ENCODE measurements around the gene HEATR3.

The HEATR3 gene

GRCh38 chr16:50058091-50058771 is 7.5 kb upstream of the HEATR3 start:
- no peak for DNase-seq

DNA sequence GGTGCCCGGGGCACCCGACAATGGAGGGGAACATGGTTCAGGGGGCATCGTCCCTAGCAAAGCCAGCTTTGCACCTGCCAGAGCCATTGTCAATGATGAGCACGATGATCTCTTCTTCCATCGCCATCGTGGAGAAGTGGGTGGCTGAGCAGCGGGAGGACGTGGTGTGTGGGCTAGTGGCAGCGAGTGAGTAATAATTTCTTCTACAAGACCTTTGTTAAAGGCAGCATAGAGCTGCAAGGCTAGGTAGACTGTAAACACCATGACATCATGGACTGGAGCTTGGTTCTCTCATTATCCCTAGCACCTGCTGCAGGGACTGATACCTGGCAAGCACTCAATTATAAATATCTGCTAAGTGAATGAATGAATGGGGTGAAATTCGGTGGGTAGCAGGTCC is 6.7 kb upstream of the HEATR3 start:
- DNase-seq = no peak

- DNase-seq = no peak
Measured at GRCh38 chr16:50059669-50060068, 6.1 kb upstream of the HEATR3 start.

GRCh38 chr16:50061326-50061725 is 4.4 kb upstream of the HEATR3 start:
- DNase-seq = no peak

- DNase-seq = no peak
Measured at GRCh38 chr16:50065241-50065623, 538 bp upstream of the HEATR3 start.

GRCh38 chr16:50066482-50067289 is 916 bp downstream of the HEATR3 start:
- DNase-seq = no peak

DNA sequence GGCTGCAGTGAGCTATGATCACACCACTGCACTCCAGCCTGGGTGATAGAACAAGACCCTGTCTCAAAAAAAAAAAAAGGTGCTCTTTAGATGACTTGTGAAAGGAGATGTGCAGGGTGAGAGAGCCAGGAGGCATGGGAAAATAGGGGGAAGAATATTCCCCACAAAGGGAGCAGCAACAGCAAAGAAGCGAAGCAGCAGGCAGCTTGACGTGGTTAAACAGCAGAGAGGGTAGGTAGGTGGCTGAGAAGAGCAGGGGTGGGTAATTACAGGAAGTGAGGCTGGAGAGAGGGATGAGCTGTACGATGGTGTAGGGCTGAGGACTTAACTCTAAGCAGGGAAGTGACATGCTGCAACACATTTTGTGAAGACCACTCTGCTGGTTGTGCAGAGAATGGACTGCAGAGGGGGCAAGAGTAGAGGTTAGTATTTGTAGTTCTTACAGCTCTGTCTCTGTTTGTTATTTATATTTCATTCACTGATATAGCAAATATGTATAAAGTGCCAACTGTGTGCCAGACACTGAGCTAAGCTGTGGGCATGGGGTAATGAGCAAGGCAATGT is 1.6 kb downstream of the HEATR3 start:
- peak; percentile 20 for DNase-seq

- no peak for DNase-seq
Measured at GRCh38 chr16:50068550-50068949, 2.8 kb downstream of the HEATR3 start.

DNA sequence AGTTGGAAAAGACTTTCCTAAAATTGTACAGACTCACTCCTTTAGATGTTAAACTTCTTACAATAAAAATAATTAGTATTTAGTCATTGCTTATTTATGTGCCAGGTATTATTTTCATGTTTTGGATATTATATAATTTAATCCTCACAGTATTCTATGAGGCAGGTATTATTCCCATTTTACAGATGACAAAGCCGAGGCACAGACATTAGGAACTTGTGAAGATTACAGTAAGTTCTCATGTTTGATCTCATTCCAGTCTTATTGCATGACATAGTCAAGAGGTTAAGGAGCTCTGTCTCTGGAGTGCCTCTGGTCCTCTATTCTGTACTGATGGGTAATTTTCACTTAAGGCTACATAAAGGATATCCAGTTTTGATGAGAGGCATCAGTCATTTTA is 3.3 kb downstream of the HEATR3 start:
- no peak for DNase-seq

GRCh38 chr16:50071075-50071671 is 5.4 kb downstream of the HEATR3 start:
- no peak for DNase-seq

DNA sequence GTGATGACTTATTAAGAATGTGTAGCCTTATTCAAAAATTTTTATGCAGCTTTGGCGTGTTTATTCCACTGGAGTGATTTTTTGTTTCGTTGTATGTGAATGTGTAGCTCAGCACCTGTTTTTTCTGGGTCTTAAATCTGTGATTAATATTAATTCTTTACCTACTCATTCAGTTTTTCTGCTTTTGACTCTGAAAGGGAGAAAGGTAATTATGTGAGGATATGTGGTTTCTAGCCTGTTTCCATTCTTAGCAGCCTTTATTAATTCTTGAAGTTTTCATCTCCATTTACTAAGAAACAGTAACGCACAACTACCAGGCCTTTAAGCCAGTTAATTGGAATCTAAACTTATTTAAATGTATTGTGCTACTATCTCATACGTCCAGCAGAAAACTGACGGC is 7.0 kb downstream of the HEATR3 start:
- DNase-seq = no peak

- no peak for DNase-seq
Measured at GRCh38 chr16:50079397-50080140, 13.8 kb downstream of the HEATR3 start.

- no peak for DNase-seq
Measured at GRCh38 chr16:50081428-50082018, 15.8 kb downstream of the HEATR3 start.

DNA sequence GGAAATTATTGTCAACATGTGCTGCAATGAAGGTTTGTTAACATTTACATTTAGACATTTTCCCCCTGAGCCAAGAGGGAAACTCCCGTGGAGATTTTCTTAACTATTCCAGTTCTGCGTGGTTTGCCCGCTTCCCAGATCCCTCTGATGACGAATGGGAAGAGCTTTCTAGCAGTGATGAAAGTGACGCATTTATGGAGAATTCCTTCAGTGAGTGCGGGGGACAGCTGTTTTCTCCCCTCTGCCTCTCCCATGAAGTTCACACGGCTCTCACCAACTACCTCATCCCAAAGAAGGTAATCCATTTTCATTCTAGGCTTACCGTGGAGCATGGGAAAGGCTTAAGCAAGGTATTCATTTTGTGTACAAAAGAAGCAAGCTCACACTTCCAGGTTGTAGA is 18.2 kb downstream of the HEATR3 start:
- no peak for DNase-seq

DNA sequence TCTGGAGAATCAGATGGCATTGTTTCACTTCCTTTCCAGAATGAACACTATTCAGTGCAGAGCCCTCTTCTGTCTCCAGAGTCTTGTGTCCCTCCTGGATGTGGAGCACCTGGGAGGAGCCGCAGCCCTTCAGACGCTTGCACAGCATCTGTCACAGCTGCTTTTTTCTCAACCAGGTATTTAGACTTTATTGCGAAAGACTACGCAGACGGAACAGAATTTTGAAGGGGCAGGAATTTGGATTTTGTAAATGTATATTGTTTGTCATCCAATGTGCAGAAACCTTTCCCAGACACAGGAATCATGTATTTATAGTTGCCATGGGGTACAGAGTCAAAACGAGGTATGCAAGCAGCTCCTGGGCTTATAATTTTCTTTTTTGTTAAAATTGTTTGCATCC is 20.4 kb downstream of the HEATR3 start:
- DNase-seq = no peak

DNA sequence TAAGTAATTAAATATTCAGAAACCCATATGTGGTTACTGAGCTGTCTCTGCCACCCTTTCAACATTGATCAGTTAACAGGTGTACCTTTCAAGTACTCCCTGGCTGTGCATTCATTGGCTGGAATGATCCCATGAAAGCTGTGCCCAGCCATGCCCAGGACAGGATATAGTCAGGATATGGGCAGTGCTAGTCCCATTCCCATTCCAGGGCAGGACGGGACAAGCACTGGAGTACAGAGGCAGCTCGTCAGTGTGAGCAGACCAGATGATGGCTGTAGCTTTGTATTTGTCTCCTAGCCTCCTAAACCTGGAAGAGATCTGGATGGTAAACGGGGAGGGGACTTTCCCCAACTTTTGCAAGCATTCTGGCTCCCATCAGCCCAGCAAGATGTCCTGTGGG is 22.5 kb downstream of the HEATR3 start:
- DNase-seq = no peak

DNA sequence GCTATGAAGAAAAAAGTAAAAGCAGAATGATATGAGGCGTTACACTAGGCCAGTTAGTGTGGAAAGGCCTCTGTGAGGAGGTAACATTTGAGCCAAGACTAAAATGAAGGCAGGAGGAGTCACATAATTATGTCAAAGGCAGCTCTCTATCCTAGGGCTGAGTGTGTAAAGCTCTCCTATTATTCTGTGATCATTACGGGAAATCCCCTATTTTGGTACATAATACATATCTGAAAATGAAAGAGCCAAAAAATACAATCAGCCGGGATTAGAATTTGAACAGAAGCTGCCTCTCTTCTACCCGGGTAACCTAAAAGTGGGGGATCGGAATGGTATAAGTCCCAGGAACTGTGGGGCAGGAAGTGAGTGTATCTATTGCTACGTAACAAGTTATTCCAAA is 27.1 kb downstream of the HEATR3 start:
- no peak for DNase-seq

GRCh38 chr16:50093607-50094539 is 28.1 kb downstream of the HEATR3 start:
- no peak for DNase-seq

- no peak for DNase-seq
Measured at GRCh38 chr16:50096791-50097190, 31.0 kb downstream of the HEATR3 start.

DNA sequence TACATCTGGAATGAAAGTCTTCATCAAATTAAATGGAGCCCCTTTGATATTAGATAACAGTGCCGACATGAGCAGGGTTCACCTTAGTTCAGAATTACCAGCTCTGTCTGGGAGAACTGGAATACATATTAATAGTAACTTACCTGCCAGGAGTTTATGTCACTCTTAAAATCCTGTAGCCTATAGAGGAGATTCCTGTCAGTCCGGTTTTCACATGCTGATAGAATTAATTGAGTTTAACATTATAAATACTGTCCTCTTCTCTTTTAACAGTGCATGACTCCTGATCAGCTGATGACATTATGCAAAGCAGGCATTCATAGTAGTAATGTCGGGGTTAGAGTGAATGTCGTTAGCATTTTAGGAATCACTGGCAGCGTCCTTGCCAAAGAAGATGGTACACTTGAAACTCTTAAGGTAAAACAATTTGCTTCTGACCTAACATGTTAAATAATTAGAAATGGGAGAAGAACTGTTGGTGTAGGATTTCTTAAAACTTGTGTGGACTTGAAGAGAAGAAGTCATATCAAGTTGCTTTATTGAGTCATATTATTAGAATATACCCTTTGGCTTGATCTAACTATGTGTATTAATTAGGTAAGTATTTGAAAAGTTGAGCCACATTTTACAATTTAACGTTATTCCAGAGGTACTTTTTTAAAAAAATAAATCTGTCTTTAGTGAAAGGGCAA is 34.3 kb downstream of the HEATR3 start:
- DNase-seq = peak; percentile 80

Measured in NCI-H510A treated with DMSO at 0.1 percent for 48 hours (cell line).